T follicular helper cell (primary cell): ENCODE data around the gene MSMP.

Experiments used
- DNase-seq: peaks from one replicate; pipeline ENCODE4 v3.0.0-alpha.2; 2020; ENCODE audit warnings: low read depth

Gene MSMP

GRCh38 chr9:35723426-35723825 lies 30.6 kb downstream of the MSMP start:
- DNase-seq: no peak

- no peak for DNase-seq
Measured at GRCh38 chr9:35719546-35719945, 34.5 kb downstream of the MSMP start.

GRCh38 chr9:35718721-35719511 lies 35.2 kb downstream of the MSMP start:
- DNase-seq: no peak

- DNase-seq: no peak
Measured at GRCh38 chr9:35717132-35717870, 36.8 kb downstream of the MSMP start.

- no peak for DNase-seq
Measured at GRCh38 chr9:35716230-35716629, 37.8 kb downstream of the MSMP start.

GRCh38 chr9:35714579-35715252 lies 39.4 kb downstream of the MSMP start:
- no peak for DNase-seq

- DNase-seq: no peak
Measured at GRCh38 chr9:35714123-35714522, 40.0 kb downstream of the MSMP start.

- no peak for DNase-seq
Measured at GRCh38 chr9:35713578-35713977, 40.5 kb downstream of the MSMP start.

GRCh38 chr9:35712762-35713400 lies 41.2 kb downstream of the MSMP start:
- DNase-seq: no peak

GRCh38 chr9:35711501-35712428 lies 42.3 kb downstream of the MSMP start:
- DNase-seq: no peak

GRCh38 chr9:35710818-35711500 lies 43.1 kb downstream of the MSMP start:
- no peak for DNase-seq

GRCh38 chr9:35708146-35708545 lies 45.9 kb downstream of the MSMP start:
- no peak for DNase-seq

GRCh38 chr9:35706951-35707350 lies 47.1 kb downstream of the MSMP start:
- DNase-seq: no peak

- no peak for DNase-seq
Measured at GRCh38 chr9:35705836-35706430, 48.1 kb downstream of the MSMP start.

- no peak for DNase-seq
Measured at GRCh38 chr9:35705372-35705771, 48.7 kb downstream of the MSMP start.

- no peak for DNase-seq
Measured at GRCh38 chr9:35703906-35704672, 50.0 kb downstream of the MSMP start.
